Fibroblast of lung (primary cell): ENCODE measurements around the gene KL. TPM values are rescaled to one million over a fixed set of nuclear protein-coding genes. Genes with fewer than 3 reads are reported as not detected.

Experiments used
- DNase-seq, 2 donors: peaks; one replicate each; pipeline versions ENCODE4 v3.0.0 to v3.0.0-alpha.2; 2010; ENCODE audit warnings: low read depth in 2 of 2
- H2AFZ ChIP-seq: 2 replicates; pipeline ENCODE4 v1.5.1; 2012; ENCODE audit warnings: low read length, control low read depth, inconsistent platforms
- H3K27ac ChIP-seq: 2 replicates; pipeline ENCODE4 v1.5.1; 2011; ENCODE audit warnings: low read length, control low read depth; ENCODE audit not compliant: insufficient read depth
- H3K27me3 ChIP-seq: 2 replicates; pipeline ENCODE4 v1.5.1; 2011; ENCODE audit warnings: mild to moderate bottlenecking, low read length; ENCODE audit not compliant: control insufficient read depth, insufficient read depth
- H3K36me3 ChIP-seq: 2 replicates; pipeline ENCODE4 v1.5.1; 2011; ENCODE audit warnings: low read length; ENCODE audit not compliant: control insufficient read depth, insufficient read depth
- H3K4me1 ChIP-seq: 2 replicates; pipeline ENCODE4 v1.5.1; 2011; ENCODE audit warnings: low read length; ENCODE audit not compliant: control insufficient read depth, insufficient read depth; ENCODE audit errors: extremely low read depth
- H3K4me2 ChIP-seq: 2 replicates; pipeline ENCODE4 v1.5.1; 2011; ENCODE audit warnings: low read length, control low read depth; ENCODE audit not compliant: insufficient read depth; ENCODE audit errors: extremely low read depth
- H3K4me3 ChIP-seq, 4 experiments: fragments of 200-600 bp in 1 of 4; sonication (generic) in 1 of 4; replicated peaks in 1 of 4; 2 replicates each; pipeline ENCODE4 v1.5.1; 2011 to 2016; ENCODE audit warnings: low read length in 4 of 4, low read depth in 3 of 4, mild to moderate bottlenecking in 3 of 4, control low read depth in 2 of 4, inconsistent platforms in 1 of 4, mixed read lengths in 1 of 4; ENCODE audit not compliant: insufficient read depth in 1 of 4; ENCODE audit errors: control extremely low read depth in 1 of 4
- H3K79me2 ChIP-seq: 2 replicates; pipeline ENCODE4 v1.5.1; 2012; ENCODE audit warnings: mild to moderate bottlenecking, low read length, inconsistent platforms; ENCODE audit not compliant: control insufficient read depth, insufficient read depth
- H3K9ac ChIP-seq: 2 replicates; pipeline ENCODE4 v1.5.1; 2011; ENCODE audit warnings: mild to moderate bottlenecking, low read length, control low read depth; ENCODE audit not compliant: insufficient read depth
- H3K9me3 ChIP-seq: 2 replicates; pipeline ENCODE4 v1.5.1; 2012; ENCODE audit warnings: low read depth, low read length; ENCODE audit not compliant: control insufficient read depth, insufficient read depth
- H4K20me1 ChIP-seq: 2 replicates; pipeline ENCODE4 v1.5.1; 2011; ENCODE audit warnings: low read length; ENCODE audit not compliant: control insufficient read depth, insufficient read depth; ENCODE audit errors: extremely low read depth
- EZH2 ChIP-seq: IDR thresholded peaks from 2 replicates; pipeline ENCODE4 v1.5.1; 2012; ENCODE audit warnings: low read length, control low read depth, mild to moderate bottlenecking; ENCODE audit errors: missing control alignments
- polyA plus RNA-seq, 2 donors: library from polyadenylated mRNA; depleted of rRNA in 1 of 2; stranded (reverse) in 1 of 2; unstranded in 1 of 2; fragments of >200 nt; gene quantifications; 2 replicates each; pipeline ENCODE4 v1.2.1, GENCODE V29; 2011 to 2012; ENCODE audit warnings: missing spikeins in 1 of 2
- total RNA-seq: library from RNA; depleted of rRNA; stranded (reverse); fragments of >200 nt; gene quantifications from 2 replicates; pipeline ENCODE4 v1.2.1, GENCODE V29; 2014
- TF ChIP-seq, protein P1 (sequence below), 2 donors: IDR thresholded peaks in 1 of 2; conservative IDR thresholded peaks in 1 of 2; 1 replicate in 1 of 2; 2 replicates in 1 of 2; pipeline ENCODE4 v1.5.1; 2011 to 2012; ENCODE audit warnings: low read length in 2 of 2, control low read depth in 1 of 2, inconsistent platforms in 1 of 2, low read depth in 1 of 2, mild to moderate bottlenecking in 1 of 2

Gene KL
- total and polyA plus RNA-seq, 2 donors (not counting 1 experiment from before 2014, with no cell fraction given), result 0.17 TPM; not detected in 1

- Histone ChIP-seq H4K20me1 (no peaks in the 10 kb centered on the region), H3K9me3 (no peaks in the 10 kb centered on the region), H3K4me2 (peak overlapping the region; percentile 25), H2AFZ (peak overlapping the region; percentile 83), H3K4me1 (no peaks in the 10 kb centered on the region), H3K79me2 (no peaks in the 10 kb centered on the region), H3K36me3 (no peaks in the 10 kb centered on the region), H3K27me3 (no peaks in the 10 kb centered on the region), H3K4me3 (no peak overlapping the region), H3K27ac (no peak overlapping the region), H3K9ac (no peak overlapping the region)
- peak in 1 of 2 donors; percentile 14 for DNase-seq
- TF ChIP-seq, protein P1, sequence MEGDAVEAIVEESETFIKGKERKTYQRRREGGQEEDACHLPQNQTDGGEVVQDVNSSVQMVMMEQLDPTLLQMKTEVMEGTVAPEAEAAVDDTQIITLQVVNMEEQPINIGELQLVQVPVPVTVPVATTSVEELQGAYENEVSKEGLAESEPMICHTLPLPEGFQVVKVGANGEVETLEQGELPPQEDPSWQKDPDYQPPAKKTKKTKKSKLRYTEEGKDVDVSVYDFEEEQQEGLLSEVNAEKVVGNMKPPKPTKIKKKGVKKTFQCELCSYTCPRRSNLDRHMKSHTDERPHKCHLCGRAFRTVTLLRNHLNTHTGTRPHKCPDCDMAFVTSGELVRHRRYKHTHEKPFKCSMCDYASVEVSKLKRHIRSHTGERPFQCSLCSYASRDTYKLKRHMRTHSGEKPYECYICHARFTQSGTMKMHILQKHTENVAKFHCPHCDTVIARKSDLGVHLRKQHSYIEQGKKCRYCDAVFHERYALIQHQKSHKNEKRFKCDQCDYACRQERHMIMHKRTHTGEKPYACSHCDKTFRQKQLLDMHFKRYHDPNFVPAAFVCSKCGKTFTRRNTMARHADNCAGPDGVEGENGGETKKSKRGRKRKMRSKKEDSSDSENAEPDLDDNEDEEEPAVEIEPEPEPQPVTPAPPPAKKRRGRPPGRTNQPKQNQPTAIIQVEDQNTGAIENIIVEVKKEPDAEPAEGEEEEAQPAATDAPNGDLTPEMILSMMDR (conservative IDR thresholded peaks at IDR 0.05 in 1 of 2, IDR thresholded peaks at IDR 0.05 in 1 of 2; ENCODE audit: low read depth in 1 of 2, low read length in 2 of 2), result no peak
- TF ChIP-seq EZH2, result no peak
Observed at GRCh38 chr13:33004511-33004910, 11.7 kb upstream of the KL start.

GRCh38 chr13:33006134-33006533 lies 10.1 kb upstream of the KL start:
- TF ChIP-seq, protein P1 (conservative IDR thresholded peaks at IDR 0.05 in 1 of 2, IDR thresholded peaks at IDR 0.05 in 1 of 2; ENCODE audit: low read depth in 1 of 2, low read length in 2 of 2), result no peak
- no peak for TF ChIP-seq EZH2
- H3K4me2 ChIP-seq, result no peak overlapping the region
- H3K9me3 ChIP-seq, result no peaks in the 10 kb centered on the region
- H3K4me3 ChIP-seq, result no peak overlapping the region
- no peaks in the 10 kb centered on the region for H3K79me2 ChIP-seq
- H3K4me1 ChIP-seq, result no peaks in the 10 kb centered on the region
- H3K9ac ChIP-seq, result no peak overlapping the region
- peak in 1 of 2 donors; percentile 2 for DNase-seq
- peaks cover 4% of the 10 kb centered on the region for H3K27me3 ChIP-seq
- no peaks in the 10 kb centered on the region for H3K36me3 ChIP-seq
- H4K20me1 ChIP-seq, result no peaks in the 10 kb centered on the region
- H3K27ac ChIP-seq, result no peak overlapping the region
- no peak overlapping the region for H2AFZ ChIP-seq

DNA sequence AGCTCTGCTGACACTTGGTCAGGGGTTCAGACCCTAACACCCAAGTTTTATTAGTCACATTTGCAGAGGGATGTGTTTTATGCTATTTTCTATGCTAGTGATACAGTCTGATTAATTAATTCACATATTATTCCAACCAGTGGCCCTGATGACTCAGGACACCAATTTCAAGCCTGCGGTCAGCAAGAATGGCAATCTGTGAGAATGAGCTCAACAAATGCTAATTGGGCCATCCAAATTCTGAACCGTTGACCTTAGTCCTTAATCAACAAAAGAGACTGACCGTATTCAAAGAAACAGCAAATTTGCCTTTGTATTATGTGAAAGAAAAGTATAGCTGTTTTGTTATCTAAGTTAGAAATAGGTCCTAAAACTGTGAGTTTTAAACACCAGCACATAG lies 9.6 kb upstream of the KL start:
- H3K4me2 ChIP-seq, result no peak overlapping the region
- TF ChIP-seq EZH2, result no peak
- TF ChIP-seq, protein P1 (conservative IDR thresholded peaks at IDR 0.05 in 1 of 2, IDR thresholded peaks at IDR 0.05 in 1 of 2; ENCODE audit: low read depth in 1 of 2, low read length in 2 of 2), result no peak
- H3K79me2 ChIP-seq, result no peaks in the 10 kb centered on the region
- H3K27me3 ChIP-seq, result peaks cover 4% of the 10 kb centered on the region
- no peaks in the 10 kb centered on the region for H3K9me3 ChIP-seq
- H3K36me3 ChIP-seq, result no peaks in the 10 kb centered on the region
- no peak overlapping the region for H2AFZ ChIP-seq
- no peak overlapping the region for H3K9ac ChIP-seq
- DNase-seq, result peak in 1 of 2 donors; percentile 86
- H3K27ac ChIP-seq, result no peak overlapping the region
- H3K4me3 ChIP-seq, result no peak overlapping the region
- H3K4me1 ChIP-seq, result no peaks in the 10 kb centered on the region
- no peaks in the 10 kb centered on the region for H4K20me1 ChIP-seq
